HK-2 (cell line): ENCODE results near the gene ZNF135.
A peak's percentile ranks its signal among the peaks of the same experiment; 100 is the strongest.

Source experiments
- DNase-seq: peaks from one replicate; pipeline ENCODE4 v3.0.0-alpha.2; 2018; ENCODE audit not compliant: unreplicated experiment

ZNF135 gene

DNA sequence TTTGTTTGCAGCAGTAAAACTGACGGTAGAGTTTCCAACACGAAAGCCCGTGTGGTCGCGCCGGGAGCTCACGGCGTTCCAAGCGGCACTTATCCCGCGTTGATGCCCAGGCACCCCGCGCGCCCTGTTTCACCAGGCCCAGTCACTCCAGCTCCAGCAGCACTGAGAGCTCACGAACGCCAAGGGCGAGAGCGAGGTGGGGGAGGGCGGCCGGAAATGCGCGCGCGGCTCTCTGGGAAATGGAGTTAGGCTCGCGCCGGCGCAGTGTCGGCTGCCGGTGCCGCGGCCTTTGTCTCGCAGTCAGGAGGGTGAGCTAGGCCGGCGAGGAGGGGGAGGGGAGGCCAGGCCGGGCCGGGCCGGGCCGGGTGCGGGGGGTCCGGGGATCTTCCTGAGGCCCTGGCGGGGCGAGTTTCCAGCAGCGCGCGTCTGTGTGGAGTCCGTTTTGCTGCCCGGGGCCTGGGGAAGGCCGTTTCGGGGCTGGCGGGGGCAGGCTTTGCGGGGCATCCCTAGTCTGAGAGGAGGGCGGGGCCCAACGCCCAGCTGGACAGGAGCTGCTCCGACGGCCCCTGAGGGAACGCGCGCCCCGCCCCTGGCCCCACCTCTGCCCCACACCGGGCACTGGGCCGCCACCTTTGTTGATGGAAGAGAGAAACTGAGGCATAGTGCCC lies at the start of gene ZNF135:
Gene ZNF135 (plus strand): TSS at position 280 of the 668 bp plus-strand sequence. CDS start 721 bp downstream, outside the sequence.
- DNase-seq: peak; percentile 87

DNA sequence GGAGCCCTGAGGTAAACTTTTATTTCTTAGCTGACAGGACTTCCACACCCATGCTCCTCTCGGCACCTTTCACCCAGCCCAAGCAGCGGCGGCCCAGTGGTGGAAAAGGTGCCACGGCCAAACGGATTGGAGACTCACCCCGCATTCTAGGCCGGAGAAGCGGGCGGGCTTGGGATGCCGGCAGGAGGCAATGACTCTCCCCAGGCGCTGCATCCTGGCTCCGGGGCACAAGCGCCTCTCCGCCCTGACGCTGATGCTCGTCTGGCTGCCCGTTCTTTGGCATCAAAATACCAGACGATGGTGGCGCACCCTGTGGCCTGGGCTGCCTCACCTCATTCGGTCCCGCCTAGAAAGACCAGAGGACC lies 49.8 kb upstream of the ZNF135 start:
- DNase-seq: no peak

DNA sequence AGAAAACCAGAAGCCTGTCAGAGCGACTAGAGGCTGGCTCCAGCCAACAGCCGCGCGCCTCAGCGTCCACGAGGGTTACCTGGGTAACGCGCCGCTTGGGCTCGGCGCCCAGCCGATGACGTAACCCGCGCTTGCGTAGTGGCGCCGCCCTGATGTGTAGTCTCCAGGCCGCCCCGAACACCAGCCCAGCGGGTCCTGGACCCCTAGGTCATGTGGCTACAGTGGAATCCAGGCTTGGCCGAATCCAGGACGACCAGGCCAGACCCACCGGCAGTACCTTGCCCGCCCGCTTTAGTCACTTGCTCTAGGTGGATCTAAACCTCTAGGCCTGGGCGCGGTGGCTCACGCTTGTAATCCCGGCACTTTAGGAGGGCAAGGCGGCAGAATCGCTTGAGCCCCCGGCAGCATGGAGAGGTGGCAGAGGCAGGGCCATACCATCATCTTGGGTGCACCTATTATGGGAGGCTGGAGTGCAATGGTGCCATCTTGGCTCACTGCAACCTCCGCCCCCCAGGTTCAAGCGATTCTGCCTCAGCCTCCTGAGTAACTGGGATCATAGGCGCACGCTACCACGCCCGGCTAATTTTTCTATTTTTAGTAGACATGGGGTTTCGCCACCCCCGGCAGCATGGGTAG lies 49.3 kb upstream of the ZNF135 start:
- DNase-seq: peak; percentile 80

DNA sequence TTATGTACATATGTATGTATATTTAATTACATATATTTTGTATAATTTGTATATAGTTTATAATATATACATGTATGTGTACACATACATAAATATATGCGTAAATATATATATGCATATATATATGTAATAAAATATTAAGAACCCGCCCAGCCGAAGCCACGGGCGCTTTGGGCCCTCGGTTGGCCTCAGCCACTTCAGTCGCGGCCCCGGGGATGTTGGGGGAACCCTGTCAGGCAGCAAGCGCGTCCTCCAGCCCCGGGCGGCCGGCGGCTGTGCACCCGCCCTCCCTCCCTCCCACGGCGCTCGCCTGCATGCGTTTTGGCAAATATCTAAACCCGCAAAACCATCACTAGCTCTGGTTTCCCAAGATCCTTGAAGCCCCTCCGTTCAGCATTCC lies 48.6 kb upstream of the ZNF135 start:
- DNase-seq: no peak

DNA sequence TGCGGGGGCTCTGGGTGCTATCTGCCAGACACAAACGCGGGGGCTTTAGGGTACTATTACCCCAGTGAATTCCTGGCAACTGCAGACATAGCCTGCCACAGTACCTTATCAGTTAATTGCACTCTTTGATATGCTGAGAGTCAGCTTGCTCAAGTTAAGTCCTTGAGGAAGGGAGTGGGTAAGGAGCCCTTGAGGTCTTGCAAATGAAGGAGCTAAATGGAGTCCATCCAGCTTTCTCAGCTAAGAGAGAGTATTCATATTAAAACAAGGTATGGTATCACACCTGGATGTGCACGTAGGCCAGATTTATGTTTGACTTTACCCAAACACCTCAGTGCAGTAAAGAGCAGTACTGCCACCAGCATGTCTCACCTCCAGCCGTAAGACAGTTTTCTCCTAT lies 44.9 kb upstream of the ZNF135 start:
- DNase-seq: no peak

DNA sequence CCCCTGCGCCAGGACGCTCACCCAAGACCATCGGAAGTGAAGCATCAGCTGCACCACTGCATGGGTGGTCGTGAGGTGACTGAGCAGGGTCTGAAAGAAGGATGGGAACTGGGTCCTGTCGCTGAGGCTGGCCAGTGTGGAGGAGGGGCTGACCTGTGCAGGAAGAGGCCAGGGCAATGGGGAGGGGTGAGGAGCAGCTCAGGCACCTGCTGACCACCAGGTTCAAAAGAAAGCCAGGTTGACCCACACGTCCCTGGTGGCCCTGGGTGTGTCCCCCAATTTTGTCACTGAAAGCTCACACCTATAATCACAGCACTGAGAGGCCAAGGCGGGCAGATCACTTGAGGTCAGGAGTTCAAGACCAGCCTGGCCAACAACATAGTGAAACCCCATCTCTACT lies 39.0 kb upstream of the ZNF135 start:
- DNase-seq: no peak

DNA sequence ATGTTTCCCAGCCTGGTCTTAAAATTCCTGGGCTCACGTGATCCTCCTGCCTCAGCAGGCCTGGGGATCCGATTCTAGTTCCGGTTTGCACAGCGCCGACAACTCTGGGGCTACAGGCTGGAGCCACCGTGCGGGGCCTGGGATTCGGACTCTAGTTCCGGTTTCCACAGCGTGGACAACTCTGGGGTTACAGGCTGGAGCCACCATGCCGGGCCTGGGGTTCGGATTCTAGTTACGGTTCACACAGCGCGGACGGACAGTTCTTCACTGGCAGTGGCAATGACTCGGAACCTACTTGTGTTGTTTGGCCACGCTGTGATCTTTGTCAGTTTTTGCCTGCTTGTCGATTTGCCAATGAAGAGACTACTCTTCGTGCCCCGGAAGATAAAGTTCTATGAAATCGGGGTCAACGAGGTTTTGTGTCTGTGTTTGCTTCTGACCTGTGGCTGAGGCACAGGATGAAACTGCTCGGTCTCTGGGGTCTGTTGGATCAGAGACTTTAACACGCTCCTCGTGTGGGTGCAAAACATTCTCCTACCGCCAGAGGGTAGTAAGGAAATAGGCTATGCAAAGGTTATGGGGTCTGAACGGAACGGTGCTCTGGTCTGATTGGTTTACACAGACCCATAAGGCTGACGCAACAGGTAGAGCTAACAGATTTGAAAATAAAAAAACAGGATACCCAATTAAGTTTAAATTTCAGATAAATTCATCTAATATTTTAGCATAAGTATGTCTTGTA lies 37.4 kb upstream of the ZNF135 start:
- peak; percentile 10 for DNase-seq

DNA sequence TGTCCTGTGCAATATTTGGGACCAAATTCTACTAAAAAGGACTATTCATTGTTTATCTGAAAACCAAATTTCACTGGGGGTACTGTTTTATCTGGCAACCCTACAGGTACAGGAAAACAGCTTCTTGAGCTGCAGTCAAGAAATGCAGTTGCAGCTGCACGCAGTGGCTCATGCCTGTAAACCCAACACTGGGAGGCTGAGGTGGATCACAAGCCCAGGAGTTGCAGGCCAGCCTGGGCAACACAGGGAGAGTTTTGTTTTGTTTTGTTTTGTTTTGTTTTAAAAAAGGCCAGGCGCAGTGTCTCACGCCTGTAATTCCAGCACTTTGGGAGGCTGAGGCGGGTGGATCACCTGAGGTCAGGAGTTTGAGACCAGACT lies 36.8 kb upstream of the ZNF135 start:
- no peak for DNase-seq

DNA sequence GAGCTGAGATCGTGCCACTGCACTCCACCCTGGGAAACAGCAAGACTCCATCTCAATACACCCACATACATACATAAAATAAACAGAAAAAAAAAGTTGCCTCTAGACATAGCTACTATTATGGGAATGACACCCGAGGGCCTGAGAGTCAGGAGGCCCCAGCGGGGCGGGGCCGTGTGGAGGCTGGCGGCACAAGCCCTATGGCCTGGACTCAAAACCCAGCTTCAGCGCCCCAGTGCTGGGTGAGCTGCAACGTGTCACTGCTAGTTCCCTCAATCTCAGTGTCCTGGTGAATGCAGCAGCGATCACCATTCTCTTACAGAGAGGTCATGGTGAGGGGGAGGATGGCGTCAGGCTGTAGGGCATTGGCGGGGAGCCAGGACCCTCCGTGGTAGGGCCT lies 34.4 kb upstream of the ZNF135 start:
- DNase-seq: no peak

DNA sequence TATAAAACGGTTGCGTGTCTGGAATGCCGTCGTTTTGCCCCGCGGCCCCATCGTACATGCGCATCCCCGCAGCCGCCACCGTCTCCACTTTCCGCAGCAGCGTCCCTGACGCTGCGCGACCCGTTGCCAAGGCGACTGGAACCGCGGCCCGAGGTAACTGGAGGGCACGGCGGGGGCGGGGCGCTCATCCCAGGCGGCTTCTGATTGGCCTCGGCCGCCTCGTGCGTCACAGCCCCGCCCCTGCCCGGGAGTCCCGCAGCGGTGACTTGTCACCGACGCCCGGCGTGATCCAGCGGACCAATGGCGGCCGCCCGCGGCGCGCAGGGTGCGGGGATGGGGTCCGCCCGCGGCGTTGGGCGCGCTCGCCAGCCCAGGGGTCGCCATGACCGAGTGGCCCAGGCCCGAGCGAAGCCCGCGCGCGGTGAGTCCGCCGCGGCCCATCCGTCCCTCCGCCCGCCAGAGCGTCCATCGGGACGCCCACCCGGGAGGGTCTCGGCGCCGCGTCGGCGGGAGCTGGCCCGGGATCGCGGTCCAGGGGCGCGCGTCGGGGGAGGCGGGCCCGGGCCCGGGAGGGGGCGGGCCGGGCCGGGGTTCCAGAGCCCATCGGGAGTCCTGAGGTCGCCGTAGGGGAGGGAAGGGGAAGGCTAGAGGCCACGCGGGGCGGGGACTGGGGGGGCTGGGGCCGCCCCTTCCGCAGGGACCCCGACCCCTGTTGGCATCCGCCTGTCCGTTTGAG lies 25.2 kb upstream of the ZNF135 start, which contains the start of gene ZSCAN1:
Gene ZSCAN1 (plus strand): TSS at position 285 of the 736 bp plus-strand sequence. CDS start 3,812 bp downstream, outside the sequence.
- no peak for DNase-seq

DNA sequence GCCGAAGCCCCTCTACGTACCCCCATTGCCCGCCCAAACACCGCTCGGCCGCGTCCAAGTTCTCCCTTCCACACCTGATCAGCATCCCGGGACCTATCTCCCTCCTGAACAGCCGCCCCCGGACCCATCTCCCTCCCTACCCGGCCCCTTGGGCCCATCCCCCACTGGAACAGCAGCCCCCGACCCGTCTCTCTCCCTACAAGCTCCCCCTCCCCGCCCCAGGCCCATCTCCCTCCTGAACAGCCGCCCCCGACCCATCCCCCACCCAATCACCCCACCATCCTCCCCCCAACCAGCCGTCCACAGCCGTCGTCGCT lies 24.6 kb upstream of the ZNF135 start:
- no peak for DNase-seq

DNA sequence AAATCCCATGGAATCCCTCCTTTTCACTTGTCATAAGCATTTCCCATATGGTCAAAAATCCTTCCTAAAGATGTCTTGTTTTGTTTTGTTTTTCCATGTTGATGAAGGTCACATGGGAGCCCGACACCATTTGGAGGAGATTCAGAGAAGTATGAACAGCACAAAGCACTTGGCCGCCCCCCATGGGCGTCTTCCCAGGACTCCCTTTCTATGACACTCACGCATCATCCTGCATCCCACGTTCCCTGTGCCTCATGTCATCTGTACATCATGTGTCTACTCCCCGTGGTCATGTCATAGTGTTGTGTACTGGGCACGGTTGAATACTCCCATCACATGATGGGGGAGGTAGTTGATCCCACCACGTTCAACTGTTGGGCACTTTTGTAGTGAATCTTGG lies 23.2 kb upstream of the ZNF135 start:
- no peak for DNase-seq

DNA sequence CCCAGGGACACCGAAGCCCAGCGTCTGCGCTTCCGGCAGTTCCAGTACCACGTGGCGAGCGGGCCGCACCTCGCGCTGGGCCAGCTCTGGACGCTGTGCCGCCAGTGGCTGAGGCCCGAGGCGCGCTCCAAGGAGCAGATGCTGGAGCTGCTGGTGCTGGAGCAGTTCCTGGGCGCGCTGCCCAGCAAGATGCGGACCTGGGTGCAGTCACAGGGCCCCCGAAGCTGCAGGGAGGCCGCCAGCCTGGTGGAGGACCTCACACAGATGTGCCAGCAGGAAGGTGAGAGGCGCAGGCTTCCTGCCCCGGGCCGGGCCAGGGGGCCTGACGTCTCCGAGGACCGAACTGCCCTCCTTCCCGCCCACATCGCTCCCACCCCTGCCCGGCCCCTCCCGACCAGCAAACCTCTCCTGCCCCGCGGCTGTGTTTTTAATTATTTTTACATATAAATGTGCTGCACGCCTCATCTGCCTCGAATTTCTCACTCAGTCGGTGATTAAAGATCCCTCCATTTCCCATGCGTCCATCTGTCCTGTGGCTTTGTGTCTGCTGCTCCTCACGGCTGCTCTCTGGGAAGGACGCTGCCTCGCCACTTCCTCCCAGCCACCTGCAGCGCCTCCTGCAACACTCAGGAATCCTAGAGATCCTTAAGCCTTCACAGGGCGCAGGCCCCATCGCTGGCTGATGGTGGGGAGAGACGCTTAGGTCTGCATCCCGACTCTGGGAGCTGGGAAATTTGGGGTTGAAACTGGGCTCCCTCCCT lies 21.0 kb upstream of the ZNF135 start:
- no peak for DNase-seq

DNA sequence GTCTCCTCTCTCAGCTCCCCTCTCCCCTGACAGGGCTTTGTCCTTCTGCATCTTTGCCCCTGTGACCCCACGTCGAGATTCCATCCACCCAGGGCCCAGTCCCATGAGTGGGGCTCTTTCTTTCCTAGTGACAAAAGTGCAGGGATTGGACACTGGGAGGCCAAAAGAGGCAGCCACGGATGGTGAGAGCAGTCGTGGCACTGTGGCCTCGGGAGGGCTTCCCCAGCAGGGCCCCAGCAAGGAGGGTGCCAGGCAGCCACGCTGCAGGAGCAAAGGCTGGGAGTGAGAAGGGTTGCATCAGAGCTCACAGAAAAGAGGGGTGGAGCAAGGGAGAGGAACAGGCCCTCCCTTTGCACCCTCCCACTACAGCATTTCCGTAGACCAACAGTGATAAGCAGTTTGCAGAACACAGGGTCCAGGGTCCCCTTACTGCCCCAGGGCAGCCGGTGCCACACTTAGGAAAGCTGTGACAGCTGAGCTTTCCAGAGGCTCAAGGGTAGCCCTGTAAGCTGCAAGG lies 20.3 kb upstream of the ZNF135 start:
- DNase-seq: no peak

DNA sequence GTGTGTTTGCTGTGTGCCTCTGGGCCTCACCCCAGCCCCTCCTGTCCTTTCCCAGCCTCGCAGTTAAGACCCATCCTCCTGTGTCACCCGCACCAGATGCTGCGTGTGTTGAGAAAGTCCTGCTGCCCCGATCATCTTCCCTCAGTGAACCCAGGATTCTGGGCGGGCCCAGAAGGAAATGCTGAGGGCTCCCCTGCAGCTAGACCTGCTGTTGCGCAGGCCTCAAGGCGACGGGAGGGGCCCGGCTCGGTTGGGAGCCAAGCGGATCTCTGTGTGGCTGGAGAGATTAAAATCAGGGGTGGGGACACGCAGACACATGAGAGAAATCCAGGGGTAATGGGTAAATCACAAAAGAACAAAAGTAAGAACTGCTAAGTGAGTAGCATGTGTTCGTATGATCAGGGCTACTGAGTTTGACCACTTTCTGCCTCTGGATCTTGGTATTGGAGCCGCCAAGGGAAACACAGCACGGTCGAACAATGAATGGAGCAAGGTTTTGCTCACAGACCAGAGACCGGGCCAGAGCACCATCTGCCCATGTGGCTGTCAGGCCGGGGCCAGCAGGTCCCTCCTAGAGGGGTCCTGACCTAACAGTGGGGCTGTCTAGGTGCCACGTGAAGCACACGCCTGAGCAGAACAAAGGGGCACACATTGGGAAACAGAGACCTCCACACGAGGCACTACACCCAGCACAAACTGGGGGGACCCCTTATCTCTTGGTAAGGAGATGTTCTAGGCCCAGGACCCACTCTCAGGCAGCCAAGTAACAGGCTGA lies 18.1 kb upstream of the ZNF135 start:
- DNase-seq: no peak

DNA sequence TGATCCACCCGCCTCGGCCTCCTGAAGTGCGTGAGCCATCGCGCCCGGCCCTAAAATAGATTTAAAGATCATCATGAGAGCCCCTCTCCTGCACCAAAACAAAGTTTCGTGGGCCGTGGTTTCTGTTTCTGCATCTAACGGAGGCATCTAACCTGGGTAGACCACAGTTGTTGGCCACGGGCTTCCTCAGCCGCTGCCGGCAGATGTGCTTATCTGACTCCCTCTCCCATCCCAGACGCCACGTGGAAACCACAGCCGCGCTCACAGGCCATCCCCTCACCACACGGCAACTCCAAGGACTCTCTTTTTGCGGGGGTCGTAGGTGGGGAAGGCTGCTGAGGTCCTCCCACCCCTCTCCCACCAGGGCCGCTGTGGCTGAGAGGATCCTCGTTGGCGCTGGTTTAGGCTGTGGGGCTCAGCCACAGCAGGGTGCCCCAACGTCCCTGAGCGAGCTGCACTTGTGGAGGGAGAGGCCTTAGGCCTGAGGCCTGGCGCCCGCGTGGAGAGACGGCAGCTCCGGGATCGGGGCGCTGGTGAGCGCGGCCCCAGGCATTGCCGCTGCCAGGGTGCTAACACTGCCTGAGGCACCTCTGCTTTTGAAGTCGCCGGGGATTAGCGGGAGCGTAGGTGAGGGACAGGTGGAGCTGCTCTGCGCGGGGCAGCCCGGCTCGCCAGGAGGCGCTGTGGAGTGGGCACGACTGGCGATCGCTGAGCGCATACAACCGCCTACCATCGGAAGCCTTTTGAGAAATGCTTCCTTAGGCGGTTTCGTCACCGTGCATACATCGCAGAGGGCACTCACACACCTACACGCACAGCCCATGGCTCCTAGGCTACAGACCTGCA lies 16.4 kb upstream of the ZNF135 start:
- DNase-seq: no peak

DNA sequence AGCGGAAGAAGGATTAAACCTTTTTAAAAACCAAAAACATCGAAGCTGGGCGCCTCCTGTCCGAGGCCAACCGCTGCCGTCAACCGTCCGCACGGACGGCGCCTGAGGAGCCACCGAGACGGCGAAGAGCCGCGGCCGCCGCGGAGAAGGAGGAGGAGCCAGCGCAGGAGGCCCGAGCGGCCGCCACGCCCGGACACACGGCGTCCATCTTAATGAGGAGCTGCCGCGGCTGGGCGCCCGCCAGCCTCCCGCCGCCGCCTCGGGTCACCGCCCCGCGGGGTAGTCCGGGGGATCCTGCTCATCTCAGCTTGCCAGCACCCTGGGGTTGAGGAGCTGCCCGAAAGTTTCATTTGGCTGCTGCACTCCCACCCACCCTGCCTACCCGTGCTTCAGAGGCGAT lies 14.7 kb upstream of the ZNF135 start:
- no peak for DNase-seq

DNA sequence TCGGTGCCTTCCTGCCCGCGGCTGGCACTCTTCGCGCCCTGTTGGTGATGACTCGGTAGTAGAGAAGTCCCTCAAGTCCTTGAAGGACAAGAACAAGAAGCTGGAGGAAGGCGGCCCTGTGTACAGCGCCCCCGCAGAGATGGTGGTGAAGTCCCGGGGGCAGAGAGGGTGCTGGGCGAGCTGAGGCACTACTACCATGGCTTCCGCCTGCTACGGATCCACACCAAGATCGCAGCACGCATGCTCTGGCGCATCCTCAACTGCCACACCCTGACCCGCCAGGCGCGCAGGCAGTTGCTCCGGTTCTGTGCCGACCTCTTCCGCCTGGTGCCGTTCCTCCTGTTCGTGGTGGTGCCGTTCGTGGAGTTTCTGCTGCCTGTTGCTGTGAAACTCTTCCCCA lies 14.2 kb upstream of the ZNF135 start:
- no peak for DNase-seq

DNA sequence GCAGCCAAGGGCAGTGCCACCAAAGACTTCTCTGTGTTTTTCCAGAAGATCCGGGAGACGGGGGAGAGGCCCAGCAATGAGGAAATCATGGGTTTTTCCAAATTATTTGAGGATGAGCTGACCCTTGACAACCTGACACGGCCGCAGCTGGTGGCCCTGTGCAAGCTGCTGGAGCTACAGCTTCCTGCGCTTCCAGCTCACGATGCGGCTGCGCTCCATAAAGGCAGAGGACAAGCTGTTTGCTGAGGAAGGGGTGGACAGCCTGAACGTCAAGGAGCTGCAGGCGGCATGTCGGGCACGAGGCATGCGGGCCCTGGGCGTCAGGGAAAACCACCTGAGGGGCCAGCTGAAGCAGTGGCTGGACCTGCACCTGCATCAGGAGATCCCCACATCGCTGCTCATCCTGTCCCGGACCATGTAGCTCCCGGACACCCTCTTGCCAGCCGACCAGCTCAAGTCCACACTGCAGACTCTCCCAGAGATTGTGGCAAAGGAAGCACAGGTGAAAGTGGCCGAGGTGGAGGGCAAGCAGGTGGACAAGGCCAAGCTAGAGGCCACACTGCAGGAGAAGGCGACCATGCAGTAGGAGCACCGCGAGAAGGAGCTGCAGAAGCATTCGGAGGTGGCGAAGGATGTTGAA lies 13.6 kb upstream of the ZNF135 start:
- no peak for DNase-seq
